ENCODE data around the gene NDRG4. TPM values are rescaled to one million over a fixed set of nuclear protein-coding genes. Genes with fewer than 3 reads are reported as not detected.
A peak's percentile ranks its signal among the peaks of the same experiment; 100 is the strongest.

Gene NDRG4
- total and polyA plus RNA-seq, 2 of the 13 experiments (the other 11 are each of a cell fraction or from before 2014, with no cell fraction given) = 1.7 to 2.7 TPM

- no peak for TF ChIP-seq ZNF407 (CRISPR knock-in tag; IDR thresholded peaks at IDR 0.05; ENCODE audit: not compliant biosample characterization)
- peak; percentile 40; the same call in 1 of the 2 replicates for TF ChIP-seq MTF2 (CRISPR knock-in tag; IDR thresholded peaks at IDR 0.05; ENCODE audit: borderline replicate concordance)
- TF ChIP-seq, protein P1, sequence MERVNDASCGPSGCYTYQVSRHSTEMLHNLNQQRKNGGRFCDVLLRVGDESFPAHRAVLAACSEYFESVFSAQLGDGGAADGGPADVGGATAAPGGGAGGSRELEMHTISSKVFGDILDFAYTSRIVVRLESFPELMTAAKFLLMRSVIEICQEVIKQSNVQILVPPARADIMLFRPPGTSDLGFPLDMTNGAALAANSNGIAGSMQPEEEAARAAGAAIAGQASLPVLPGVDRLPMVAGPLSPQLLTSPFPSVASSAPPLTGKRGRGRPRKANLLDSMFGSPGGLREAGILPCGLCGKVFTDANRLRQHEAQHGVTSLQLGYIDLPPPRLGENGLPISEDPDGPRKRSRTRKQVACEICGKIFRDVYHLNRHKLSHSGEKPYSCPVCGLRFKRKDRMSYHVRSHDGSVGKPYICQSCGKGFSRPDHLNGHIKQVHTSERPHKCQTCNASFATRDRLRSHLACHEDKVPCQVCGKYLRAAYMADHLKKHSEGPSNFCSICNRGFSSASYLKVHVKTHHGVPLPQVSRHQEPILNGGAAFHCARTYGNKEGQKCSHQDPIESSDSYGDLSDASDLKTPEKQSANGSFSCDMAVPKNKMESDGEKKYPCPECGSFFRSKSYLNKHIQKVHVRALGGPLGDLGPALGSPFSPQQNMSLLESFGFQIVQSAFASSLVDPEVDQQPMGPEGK (CRISPR knock-in tag; IDR thresholded peaks at IDR 0.05) = 0 out of 2 replicates have a peak, but pooled peaks have one; percentile 37
- no peak for TF ChIP-seq ZNF781 (CRISPR knock-in tag; IDR thresholded peaks at IDR 0.05; ENCODE audit: borderline replicate concordance, not compliant biosample characterization)
- TF ChIP-seq NR2F6 (IDR thresholded peaks at IDR 0.05) = no peak
- peak; percentile 30; the same call in 1 of the 2 replicates for TF ChIP-seq NR2F6 (CRISPR knock-in tag; IDR thresholded peaks at IDR 0.05)
- peak; percentile 31; the same call in 1 of the 2 replicates for TF ChIP-seq ZMYM4 (CRISPR knock-in tag; IDR thresholded peaks at IDR 0.05)
- TF ChIP-seq, protein P2, sequence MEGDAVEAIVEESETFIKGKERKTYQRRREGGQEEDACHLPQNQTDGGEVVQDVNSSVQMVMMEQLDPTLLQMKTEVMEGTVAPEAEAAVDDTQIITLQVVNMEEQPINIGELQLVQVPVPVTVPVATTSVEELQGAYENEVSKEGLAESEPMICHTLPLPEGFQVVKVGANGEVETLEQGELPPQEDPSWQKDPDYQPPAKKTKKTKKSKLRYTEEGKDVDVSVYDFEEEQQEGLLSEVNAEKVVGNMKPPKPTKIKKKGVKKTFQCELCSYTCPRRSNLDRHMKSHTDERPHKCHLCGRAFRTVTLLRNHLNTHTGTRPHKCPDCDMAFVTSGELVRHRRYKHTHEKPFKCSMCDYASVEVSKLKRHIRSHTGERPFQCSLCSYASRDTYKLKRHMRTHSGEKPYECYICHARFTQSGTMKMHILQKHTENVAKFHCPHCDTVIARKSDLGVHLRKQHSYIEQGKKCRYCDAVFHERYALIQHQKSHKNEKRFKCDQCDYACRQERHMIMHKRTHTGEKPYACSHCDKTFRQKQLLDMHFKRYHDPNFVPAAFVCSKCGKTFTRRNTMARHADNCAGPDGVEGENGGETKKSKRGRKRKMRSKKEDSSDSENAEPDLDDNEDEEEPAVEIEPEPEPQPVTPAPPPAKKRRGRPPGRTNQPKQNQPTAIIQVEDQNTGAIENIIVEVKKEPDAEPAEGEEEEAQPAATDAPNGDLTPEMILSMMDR (CRISPR knock-in tag; IDR thresholded peaks at IDR 0.05) = peak; percentile 100
- TF ChIP-seq, protein P3, sequence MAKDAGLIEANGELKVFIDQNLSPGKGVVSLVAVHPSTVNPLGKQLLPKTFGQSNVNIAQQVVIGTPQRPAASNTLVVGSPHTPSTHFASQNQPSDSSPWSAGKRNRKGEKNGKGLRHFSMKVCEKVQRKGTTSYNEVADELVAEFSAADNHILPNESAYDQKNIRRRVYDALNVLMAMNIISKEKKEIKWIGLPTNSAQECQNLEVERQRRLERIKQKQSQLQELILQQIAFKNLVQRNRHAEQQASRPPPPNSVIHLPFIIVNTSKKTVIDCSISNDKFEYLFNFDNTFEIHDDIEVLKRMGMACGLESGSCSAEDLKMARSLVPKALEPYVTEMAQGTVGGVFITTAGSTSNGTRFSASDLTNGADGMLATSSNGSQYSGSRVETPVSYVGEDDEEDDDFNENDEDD (CRISPR knock-in tag; IDR thresholded peaks at IDR 0.05; ENCODE audit: borderline replicate concordance) = peak; percentile 46; the same call in 1 of the 2 replicates
- peak; percentile 99 for TF ChIP-seq RAD21 (CRISPR knock-in tag; IDR thresholded peaks at IDR 0.05)
- 0 out of 2 replicates have a peak, but pooled peaks have one; percentile 48 for TF ChIP-seq ZSCAN31 (CRISPR knock-in tag; IDR thresholded peaks at IDR 0.05; ENCODE audit: low read depth)
- no peak for TF ChIP-seq MIER2 (CRISPR knock-in tag; IDR thresholded peaks at IDR 0.05)
These were observed 12.2 kb upstream of the NDRG4 start (continued) for GRCh38 chr16:58487566-58488351.
